A172 (cell line): ENCODE data around the gene RNFT2. TPM values are rescaled to one million over a fixed set of nuclear protein-coding genes. Genes with fewer than 3 reads are reported as not detected.
A peak's percentile ranks its signal among the peaks of the same experiment; 100 is the strongest.

Experiments
- DNase-seq: peaks from one replicate; pipeline ENCODE4 v3.0.0-alpha.2; 2015; ENCODE audit warnings: low spot score
- total RNA-seq: library from RNA; depleted of rRNA; stranded (reverse); fragments of >200 nt; shearing (Covaris generic); gene quantifications from 2 replicates; pipeline ENCODE4 v1.2.3, GENCODE V29; 2014

RNFT2 gene
- total RNA-seq, 1 experiment from 2014 or later, result 23.0 TPM

DNA sequence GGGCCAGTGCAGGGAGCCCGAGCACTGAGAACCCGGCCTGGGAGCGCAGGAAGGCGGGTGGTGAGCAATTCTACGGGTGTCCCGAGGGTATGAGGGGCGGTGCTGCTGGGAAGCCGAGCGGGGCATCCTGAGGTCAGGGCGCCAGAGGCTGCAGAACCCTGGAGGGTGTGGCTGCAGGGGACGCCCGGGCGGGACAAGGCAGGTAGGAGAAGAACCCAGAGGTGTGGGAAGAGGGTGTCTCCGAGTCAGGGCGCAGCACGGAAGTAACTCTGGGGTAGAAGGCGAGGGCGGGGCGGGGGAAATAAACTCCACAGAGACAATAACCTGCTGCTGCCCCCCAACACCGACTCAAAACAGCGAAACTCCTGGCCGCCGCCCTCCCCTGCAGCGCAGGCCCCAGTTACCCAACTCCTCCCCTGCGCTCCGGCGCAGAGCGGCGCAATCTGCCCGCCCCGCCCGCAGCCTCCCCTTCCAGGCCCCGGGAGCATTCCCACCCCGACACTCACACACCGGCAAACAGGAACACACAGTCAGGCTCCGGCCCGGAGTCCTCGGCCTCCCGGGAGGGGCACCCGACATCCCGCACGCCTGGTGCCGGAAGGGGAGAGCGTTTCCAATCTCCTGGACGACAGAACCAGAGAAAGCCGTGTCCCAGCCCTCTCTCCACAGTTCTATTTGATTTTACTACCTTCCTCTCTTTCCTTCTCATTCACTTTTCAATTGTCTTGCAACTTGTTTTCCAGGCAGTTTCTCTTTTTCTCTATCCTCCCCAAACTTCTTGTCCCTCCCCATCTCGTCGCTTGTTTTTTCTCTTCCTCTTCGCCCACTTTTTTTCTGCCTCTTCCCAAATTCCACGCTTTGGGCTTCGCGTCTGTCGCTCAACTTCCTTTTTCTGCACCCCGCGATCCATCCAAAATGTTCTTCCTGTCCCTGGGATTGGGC lies 140.7 kb downstream of the RNFT2 start:
- no peak for DNase-seq

DNA sequence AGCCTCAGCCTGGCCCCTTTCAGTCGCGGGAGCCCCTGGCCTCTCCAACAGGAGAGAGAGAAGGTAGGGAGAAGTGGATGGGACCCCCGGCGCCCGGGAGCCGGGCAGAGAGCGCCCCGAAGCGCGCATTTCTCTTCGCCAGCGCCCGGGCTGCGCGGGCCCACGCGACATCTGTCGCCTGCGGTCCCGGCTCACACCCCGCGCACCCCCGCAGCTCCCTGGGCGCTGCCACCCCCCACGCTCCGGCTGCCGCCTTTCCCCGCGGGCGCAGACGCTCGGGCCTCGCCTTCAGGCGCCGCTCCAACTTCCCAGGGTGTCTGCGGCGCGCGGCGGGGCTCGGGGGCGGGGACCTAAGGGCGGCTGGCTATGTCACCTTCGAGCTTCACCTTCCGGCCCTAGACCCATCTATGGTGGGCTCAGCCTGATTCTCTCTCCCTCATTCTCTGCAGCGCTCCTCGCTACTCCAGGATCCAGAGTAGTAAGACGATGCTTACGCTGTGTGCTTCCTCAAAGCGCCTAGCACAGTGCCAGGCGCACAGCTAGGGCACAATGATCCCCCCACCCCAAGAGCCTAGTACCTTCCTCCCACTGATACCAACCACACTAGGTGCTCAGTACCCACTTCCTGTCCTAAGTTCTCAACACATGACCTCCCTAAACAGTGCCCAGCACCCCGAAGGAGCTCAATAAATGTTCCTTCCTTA lies 141.5 kb downstream of the RNFT2 start:
- DNase-seq, result no peak

DNA sequence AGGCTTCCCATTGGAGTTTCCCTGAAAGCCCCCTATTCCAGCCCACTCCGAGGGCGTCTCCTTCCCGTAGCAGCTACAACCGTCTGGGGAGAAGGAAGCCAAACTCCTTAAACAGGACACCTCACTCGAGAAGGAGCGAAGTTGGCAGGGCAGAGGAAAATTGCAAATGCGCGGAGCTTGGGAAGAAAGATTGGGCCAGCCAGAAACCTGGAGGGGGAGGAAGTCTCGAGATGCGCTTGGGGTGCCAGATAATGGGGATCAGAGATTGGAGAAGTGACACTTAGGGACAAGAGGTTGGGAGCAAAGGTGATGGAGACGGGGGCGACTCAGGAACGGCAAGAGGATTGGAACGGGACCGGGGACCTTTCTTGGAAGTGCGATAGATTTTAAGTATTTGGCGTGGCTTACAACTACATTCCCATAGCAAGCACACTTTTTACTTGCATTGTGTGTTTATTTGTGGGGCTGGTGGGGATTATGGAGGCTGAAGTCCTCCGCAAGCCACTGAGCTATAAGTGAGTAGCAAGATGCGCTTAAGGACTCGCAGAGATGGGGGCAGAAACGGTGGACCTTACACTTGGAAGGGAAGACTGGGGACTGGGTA lies 142.2 kb downstream of the RNFT2 start:
- DNase-seq, result no peak

DNA sequence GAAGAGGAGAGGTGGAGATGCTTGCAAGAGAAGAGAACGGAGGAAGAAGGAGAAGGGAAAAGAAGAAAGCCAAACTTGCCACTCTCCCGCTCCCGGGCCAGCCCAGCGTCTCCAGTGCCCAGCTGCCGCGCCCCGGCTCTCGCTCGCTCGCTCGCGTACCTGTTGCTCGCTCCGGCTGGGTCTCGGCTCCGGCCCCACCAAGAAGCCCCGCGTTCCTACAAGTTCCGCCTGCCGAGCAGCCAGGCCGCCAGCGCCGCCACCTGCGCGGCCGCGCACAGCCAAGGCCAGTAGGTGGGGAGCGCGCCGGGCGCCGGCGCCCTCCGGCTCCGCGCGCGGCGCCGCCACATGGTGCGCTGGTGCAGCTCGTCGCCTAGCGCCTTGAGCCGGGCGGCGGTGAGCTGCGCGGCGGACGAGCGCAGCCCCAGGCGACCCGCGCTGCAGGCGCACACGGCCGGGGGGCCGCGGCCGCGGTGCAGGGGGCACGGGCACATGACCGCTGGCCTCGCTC lies 142.8 kb downstream of the RNFT2 start:
- no peak for DNase-seq

DNA sequence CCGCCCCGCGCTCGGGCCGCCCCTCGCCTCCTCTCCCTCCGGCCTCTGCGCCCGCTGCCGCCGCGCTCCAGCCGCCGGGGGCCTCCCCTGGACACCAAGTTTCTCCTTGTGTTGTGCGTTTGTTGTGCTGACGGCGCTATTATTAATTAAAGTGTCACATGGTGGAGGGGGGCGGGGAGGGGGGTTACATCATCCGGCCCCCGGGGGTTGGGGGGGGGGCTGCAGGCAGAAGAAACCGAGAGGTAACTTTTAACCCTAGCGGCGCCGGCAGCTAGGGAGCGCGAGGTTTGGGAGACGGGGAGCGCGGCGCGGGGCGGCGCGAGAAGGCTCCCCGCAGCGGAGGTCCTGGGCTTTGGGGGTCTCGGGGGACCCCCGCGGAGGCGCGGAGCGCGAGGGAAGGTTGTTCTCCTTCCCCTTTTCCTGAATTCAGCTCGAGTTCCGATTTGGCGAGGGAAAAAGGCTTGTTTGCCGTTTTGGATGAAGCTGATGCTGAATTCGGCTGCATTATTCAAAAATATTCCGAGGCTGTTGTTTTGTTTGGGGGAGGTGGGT lies 143.3 kb downstream of the RNFT2 start, which contains the start of gene HRK:
HRK (minus strand) TSS at position 117 of the 552 bp plus-strand sequence. CDS start 134 bp downstream, outside the sequence.
- DNase-seq, result no peak

DNA sequence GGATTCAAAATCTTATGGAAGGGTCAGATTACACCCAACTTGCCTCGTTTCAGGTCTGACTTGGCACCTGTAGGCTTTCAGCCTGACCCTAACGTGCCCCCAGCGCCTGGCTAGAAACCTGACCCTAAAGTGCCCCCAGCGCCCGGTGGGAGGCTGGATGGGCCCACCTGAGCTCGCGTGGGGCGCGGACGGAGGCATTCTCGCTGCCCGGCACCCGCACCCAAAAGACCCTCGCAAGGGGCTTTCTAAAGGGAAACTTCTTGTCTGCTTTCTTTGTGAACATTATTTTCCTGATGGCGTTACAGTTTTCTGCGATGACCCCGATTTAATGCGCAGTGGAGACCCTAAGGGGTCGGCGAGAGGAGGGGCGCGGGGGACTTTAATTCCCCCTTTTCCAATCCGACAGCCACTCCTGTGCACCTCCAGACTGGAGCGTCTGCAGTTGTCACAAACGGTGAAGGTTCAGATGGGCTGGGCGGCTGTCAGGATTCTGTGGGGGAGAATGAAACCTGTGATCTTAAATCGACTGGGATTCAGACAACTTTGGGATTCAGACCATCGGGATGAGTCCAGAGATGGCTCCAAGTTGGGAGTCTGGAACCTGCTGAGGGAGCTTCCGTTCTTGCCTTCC lies 143.9 kb downstream of the RNFT2 start:
- DNase-seq, result no peak

DNA sequence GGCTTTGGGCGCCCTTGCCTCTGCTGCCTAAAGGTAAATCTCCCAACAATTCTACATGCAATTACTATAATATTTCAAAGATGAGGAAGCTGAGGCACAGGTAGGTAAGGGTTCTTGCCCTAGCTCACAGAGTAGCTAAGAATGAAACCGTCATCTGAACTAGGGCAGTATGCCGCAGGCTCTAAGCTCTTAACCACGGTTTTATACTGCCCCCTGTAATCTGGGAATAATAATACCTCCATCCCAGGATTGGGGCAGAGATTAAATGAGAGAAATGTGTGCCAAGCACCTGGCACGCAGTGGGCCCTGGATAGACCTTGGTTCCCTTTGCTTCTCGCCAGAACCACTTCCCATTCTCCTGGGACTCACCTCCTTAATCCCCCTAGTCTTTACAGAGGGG lies 144.6 kb downstream of the RNFT2 start:
- no peak for DNase-seq

DNA sequence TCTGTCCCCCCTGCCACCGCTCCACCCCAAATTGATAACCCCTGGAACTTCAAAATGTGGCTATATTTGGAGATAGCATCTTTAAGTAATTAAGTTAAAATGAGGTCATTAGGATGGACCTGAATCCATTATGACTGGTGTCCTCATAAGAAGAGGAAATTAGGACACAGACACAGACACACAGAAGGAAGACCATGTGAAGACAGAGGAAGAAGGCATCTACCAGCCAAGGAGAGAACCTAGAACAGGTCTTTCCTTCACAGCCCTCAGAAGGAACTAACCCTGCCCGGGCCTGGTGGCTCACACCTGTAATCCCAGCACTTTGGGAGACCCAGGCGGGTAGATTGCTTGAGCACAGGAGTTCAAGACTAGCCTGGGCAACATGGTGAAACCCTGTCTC lies 146.8 kb downstream of the RNFT2 start:
- DNase-seq, result no peak

DNA sequence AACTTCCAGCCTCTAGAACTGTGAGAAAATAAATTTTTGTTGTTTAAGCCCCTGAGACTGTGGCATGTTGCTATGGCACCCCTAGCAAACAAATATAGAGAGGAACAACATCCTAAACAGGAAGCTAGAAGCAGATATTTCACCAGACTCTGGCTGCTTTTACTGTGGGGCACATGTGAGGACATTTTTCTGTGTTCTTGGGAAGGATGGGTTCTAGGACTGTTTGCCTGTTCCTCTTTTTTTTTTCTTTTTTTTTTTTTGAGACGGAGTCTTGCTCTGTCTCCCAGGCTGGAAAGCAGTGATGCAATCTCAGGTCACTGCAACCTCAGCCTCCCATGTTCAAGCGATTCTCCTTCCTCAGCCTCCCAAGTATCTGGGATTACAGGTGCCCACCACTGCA lies 147.4 kb downstream of the RNFT2 start:
- no peak for DNase-seq

DNA sequence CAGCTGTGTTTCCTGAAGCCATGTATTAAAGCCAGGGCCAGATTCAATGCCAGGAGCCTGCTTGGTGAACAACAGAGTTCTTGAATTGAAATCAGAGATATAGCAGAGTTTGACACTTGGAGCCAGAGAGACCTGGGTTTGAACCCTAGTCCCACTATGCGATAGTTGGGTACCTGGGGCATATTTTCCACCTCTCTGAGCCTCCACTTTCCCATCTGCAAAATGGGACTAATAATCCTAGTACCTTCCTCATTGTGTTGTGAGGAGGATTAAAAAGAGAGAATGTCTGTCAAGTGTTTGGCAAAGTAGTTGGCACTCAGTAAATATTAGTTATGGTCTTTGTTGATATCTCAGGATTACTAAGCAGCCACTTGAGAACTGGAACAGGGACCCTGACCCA lies 149.1 kb downstream of the RNFT2 start:
- no peak for DNase-seq

DNA sequence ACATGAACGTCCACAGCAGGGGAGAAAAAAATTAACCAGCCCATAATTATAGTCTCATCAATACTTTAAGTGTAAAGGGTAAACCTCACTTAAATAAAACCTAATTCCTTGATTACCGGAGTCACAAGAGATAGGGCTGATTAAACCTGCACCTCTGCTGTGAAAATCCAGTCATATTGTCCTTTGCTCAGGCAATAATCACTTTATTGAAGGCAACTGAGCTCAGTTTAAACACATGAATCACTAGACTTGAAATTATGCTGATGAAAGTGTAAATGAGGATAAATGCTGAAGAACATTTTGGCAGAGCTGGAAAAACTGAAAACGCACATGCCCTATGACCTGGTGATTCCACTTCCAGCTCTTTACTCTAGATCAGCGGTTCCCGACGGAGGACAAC lies 149.8 kb downstream of the RNFT2 start:
- DNase-seq, result no peak

DNA sequence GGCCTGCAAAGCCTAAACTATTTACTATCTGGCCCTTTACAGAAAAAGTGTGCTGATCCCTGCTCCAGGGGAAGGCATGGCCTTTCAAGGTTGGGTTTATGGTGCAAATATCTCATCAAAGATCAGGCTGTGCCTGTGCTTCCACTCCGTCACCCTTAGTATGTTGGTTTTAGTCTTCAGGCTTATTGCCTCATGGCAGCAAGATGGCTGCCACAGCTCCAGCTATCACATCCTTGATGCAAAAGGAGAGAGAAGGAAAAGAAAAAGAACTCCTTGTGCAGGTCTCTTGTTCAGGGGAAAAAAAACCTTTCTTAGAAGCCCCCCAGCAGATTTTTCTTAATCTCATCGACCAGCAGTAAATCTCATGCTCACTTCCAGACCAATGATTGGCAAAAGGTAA lies 152.2 kb downstream of the RNFT2 start:
- no peak for DNase-seq

DNA sequence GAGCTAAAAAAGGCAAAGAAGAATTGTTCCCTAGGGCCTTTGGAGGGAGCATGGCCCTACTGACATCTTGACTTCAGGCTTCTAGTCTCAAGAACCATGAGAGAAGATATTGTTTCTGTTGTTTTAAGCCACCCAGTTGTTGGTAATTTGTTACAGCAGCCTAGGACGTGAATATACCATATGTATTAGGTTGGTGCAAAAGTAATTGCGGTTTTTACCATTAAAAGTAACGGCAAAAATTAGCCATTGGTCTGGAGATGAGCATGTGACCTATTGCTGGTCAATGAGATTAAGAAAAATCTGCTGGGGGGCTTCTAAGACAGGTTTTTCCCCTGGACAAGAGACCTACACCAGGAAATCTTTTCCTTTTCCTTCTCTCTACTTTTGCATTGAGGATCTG lies 152.9 kb downstream of the RNFT2 start:
- no peak for DNase-seq

DNA sequence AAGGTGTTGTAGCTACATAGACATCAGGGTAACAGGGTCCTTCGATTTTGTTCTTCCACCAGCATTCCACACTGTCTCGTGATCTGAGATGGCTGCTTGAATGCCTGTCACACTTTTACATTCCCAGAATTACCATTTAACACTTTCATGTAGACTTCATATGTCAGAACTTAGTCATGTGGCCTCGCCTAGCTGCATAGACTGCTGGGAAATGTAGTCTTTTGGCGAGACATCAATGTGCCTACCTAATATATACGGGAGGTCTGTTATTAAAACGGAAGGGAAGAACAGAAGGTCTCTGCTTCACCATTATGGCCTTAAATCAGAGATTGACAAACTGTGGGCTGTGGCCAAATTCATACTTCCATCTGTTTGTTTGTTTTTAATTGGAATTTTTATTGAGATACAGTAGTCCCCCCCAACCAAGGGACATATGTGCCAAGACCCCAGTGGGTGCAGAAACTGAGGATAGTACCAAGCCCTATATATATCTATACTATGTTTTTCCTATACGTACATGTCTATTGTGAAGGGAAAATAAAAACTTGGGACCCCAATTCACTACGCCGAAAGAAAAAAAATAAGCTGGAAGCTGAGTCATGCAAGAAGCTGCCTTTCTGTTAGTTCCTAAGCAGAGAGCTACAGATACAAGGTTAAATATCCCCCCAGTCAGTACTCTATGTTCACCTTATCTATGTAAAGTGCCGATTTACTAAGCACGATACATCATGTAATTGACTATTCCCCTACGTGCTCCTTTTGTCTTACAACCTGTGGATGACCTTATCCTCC lies 154.4 kb downstream of the RNFT2 start:
- peak; percentile 28 for DNase-seq

DNA sequence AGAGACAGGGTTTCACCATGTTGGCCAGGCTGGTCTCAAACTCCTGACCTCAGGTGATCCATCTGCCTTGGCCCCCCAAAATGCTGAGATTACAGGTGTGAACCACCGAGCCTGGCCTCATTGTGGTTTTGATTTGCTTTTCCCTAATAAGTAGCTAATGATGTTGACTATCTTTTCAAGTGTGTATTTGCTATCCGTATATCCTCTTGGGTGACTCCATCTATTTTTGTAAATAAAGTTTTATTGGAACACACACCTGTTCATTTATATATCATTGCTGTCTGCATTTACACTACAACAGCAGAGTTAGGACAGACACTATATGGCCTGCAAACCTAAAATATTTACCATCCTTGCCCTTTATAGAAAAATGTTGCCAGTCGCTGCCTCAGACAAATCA lies 156.8 kb downstream of the RNFT2 start:
- no peak for DNase-seq

DNA sequence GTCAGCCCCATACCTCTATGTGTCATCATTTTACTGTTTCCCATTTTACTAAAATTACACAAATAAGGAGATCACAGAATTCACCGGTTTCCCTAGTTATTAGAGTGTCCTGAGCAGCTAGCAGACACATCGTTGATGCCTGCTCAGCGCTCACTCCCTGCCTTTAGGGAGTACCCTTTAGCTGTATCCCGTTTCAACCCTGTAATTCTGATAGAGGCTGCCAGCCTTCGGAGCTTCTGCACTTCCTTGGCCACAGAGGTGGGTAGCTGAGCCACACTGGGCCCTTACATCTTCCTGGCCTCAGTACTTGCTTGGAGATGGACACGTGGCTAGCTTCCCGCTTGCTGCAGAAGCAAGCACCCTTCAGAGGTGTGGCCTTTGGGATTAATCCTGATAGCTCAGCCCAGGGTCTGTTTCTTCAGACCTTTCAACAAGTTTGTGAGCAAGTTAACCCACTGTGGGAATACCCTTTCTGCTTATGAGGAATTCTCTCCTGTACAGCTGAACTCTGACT lies 158.4 kb downstream of the RNFT2 start:
- no peak for DNase-seq

DNA sequence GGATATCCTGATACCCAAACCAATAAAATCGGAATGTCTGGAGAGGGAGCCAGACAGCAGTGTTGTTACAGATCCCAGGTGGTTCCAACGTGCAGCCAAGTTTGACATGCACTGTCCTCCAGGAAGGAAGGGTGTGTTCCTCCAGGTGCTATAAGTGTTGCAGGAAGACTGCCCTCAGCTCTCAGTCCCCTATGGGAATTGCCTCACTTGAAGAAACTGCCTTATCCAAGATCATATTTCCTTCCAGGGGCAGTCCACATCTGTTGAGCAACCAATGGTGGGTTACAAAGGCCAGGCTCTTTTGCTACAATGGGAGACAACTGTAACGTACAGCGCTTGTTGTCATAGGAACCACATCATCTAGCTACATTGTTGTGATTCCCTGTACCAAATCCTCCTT lies 159.4 kb downstream of the RNFT2 start:
- DNase-seq, result no peak

DNA sequence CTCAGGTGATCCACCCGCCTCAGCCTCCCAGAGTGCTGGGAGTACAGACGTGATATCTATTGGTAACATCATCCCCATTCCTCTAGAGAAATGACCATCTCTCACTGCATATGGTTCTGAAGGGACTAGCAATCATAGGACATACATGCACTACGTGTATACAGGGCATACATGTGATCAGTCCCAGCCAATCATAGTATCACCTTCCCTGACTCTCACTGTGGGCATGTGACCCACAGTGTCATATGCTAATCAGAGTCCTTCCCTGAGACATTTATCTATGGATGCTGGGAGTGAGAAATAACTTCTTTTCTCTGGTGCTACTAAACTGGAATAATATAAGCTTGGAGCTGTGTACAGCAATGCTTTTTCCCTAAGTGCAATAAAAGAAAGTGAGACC lies 160.6 kb downstream of the RNFT2 start:
- DNase-seq, result no peak

DNA sequence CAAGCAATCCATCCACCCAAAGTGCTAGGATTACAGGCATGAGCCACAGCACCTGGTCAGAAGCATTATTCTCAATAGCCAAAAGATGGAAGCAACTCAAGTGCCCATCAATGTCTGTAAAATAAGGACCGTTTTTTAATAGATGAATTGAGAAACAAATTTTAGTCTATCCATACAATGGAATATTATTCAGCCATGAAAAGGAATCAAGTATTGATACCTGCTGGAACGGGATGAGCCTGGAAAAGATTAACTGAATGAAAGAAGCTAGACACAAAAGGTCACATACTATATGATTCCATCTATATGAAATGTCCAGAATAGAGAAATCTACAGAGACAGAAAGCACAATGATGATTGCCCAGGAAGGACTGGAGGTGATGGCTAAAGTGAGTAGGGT lies 163.5 kb downstream of the RNFT2 start:
- no peak for DNase-seq
